NT2/D1 (cell line): ENCODE measurements around the gene PIM1.
"Not testable (repeated sequence)": the region's sequence is repeated elsewhere in the genome, so short reads cannot be mapped to it uniquely, and the experiment has no call there.

ENCODE experiments used
- DNase-seq: peaks from one replicate; pipeline ENCODE4 v3.0.0-alpha.2; 2011; ENCODE audit warnings: low read depth, low spot score
- H3K27me3 ChIP-seq: 2 replicates; pipeline ENCODE4 v1.6.0; 2011; ENCODE audit warnings: mild to moderate bottlenecking; ENCODE audit not compliant: insufficient read length, insufficient read depth
- H3K36me3 ChIP-seq: 2 replicates; pipeline ENCODE4 v1.6.1; 2011; ENCODE audit warnings: mild to moderate bottlenecking, low read length, mixed read lengths; ENCODE audit not compliant: insufficient read depth, insufficient read length
- H3K4me1 ChIP-seq: 2 replicates; pipeline ENCODE4 v1.5.1; 2011; ENCODE audit not compliant: insufficient read depth, insufficient read length
- H3K4me3 ChIP-seq: 2 replicates; pipeline ENCODE4 v1.5.1; 2011; ENCODE audit warnings: low read depth; ENCODE audit not compliant: insufficient read length
- H3K9ac ChIP-seq: 2 replicates; pipeline ENCODE4 v1.6.0; 2011; ENCODE audit warnings: low read depth; ENCODE audit not compliant: insufficient read length
- H3K9me3 ChIP-seq: 2 replicates; pipeline ENCODE4 v1.5.1; 2011; ENCODE audit warnings: mild to moderate bottlenecking, low read length; ENCODE audit not compliant: insufficient read depth
- SUZ12 ChIP-seq: IDR thresholded peaks from 2 replicates; pipeline ENCODE4 v1.6.1; 2011; ENCODE audit not compliant: insufficient read length, insufficient read depth; ENCODE audit errors: extremely low read depth
- YY1 ChIP-seq: IDR thresholded peaks from 2 replicates; pipeline ENCODE4 v1.6.1; 2011; ENCODE audit not compliant: insufficient read length, insufficient read depth
- ZNF274 ChIP-seq: IDR thresholded peaks from 2 replicates; pipeline ENCODE4 v1.6.1; 2011; ENCODE audit warnings: mild to moderate bottlenecking, low read depth, low read length

PIM1 gene

GRCh38 chr6:37174196-37174514 lies 4.2 kb downstream of the PIM1 start:
- TF ChIP-seq SUZ12 (no peak), YY1 (no peak), ZNF274 (no peak)
- H3K36me3 ChIP-seq, result peaks cover 55% of the 10 kb centered on the region
- no peak overlapping the region for H3K9ac ChIP-seq
- no peak overlapping the region for H3K4me3 ChIP-seq
- no peak for DNase-seq
- no peaks in the 10 kb centered on the region for H3K27me3 ChIP-seq
- peaks cover 12% of the 10 kb centered on the region for H3K4me1 ChIP-seq
- no peaks in the 10 kb centered on the region for H3K9me3 ChIP-seq

GRCh38 chr6:37174515-37175331 lies 4.8 kb downstream of the PIM1 start:
- DNase-seq, result no peak
- no peak overlapping the region for H3K9ac ChIP-seq
- H3K36me3 ChIP-seq, result peaks cover 55% of the 10 kb centered on the region
- TF ChIP-seq ZNF274 (no peak), SUZ12 (no peak), YY1 (no peak)
- no peaks in the 10 kb centered on the region for H3K27me3 ChIP-seq
- no peaks in the 10 kb centered on the region for H3K9me3 ChIP-seq
- no peak overlapping the region for H3K4me3 ChIP-seq
- peaks cover 12% of the 10 kb centered on the region for H3K4me1 ChIP-seq

DNA sequence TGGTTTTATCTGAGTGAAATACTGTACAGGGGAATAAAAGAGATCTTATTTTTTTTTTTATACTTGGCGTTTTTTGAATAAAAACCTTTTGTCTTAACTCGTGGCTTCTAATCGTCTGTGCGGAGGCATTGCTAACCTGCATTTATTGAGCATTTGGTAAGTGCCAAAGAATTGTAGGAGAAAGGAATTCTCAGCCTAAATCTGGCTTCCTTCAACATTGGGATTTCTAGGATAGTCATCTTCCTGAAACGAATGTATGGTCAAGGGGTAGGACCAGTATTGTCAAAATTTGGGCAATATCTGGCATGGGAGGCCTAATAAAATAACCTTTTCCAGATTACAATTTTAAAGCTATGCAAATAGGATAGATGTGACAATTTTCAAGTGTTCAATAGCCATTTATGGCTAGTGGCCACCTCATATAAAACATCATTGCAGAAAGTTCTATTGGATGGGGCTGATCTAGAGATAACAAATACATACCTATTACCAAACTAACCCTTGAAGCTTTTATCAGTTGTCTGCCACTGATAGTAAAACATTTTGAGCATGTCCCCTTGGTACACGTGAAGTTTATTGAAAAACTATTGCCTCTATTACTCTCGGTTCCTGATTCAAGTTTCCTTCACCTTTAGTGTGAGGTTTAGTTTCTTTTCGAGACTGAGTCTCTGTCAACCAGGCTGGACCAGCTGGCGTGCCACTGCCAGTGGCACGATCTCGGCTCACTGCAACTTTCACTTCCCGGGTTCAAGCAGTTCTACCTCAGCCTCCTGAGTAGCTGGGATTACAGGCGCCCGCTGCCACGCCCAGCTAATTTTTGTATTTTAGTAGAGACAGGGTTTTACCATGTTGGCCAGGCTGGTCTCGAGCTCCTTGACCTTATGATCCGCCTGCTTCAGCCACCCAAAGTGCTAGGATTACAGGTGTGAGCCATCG lies 5.6 kb downstream of the PIM1 start:
- TF ChIP-seq ZNF274 (no peak), SUZ12 (no peak), YY1 (no peak)
- H3K36me3 ChIP-seq, result peaks cover 54% of the 10 kb centered on the region
- no peaks in the 10 kb centered on the region for H3K9me3 ChIP-seq
- no peak overlapping the region for H3K9ac ChIP-seq
- no peaks in the 10 kb centered on the region for H3K27me3 ChIP-seq
- no peak for DNase-seq
- peaks cover 12% of the 10 kb centered on the region for H3K4me1 ChIP-seq
- H3K4me3 ChIP-seq, result no peak overlapping the region

GRCh38 chr6:37176268-37177076 lies 6.5 kb downstream of the PIM1 start:
- H3K36me3 ChIP-seq, result peaks cover 45% of the 10 kb centered on the region
- peaks cover 12% of the 10 kb centered on the region for H3K4me1 ChIP-seq
- no peaks in the 10 kb centered on the region for H3K27me3 ChIP-seq
- no peak overlapping the region for H3K9ac ChIP-seq
- no peak for TF ChIP-seq ZNF274
- no peak for TF ChIP-seq SUZ12
- no peak for TF ChIP-seq YY1
- H3K9me3 ChIP-seq, result no peaks in the 10 kb centered on the region
- H3K4me3 ChIP-seq, result no peak overlapping the region
- no peak for DNase-seq

DNA sequence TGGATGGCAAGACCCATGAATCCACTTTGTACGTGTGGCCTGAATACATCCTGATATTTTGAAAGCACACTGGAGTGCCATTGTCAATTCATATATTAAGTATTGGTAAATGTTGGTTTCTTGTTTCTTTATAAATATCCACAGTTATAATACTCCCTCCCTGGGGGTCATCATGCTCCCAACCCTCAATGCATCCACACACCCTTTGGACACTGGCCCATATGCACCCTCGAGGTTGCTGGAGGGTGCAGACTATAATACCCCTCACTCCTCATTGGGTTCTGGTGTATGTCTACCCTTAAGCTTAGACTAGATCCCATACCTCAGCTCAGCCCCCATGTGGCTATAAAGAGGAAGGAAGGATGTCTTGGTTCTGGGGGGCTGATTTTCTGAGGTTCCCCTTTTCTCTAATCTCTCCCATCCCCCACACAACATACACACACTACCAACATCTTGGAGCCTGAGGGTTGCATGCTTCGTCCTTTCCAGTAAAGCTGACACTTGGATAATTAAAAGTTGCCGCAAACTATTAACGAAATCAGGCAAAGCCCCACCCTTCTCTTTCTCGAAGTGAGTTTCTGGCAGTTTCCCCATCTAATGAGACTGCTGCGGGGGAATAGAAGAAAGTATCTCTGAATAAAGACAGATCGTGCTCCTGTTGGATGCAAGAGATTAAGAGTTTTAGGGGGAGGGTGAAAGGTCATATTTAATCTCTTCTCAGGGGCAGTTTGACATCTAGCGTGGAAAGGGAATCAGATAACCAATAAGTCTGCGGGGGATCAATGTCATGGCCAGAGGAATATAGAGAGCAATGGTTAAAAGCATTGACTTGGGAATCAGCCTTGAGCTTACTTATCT lies 7.4 kb downstream of the PIM1 start:
- DNase-seq, result no peak

DNA sequence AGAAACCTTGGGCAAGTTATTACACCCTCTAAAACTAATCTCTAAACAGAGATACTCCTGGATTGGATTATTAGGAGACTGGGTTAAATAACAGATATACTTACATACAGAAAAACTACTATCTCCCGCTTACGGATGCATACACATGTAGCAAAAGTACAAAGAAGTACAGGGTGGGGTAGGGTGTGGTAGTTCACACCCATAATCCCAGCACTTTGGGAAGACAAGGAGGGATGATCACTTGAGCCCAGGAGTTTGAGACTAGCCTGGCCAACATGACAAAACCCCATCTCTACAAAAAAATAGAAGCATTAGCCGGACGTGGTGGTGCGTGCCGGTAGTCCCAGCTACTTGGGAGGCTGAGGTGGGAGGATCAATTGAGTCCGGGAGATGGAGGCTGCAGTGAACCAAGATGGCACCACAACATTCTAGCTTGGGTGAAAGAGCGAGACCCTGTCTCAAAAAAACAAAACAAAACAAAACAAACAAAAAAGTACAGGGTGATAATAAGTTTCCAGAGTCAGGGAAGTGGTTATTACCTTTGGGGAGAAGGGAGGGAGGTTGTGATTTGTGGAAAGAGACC lies 8.1 kb downstream of the PIM1 start:
- no peak for TF ChIP-seq YY1
- no peak for TF ChIP-seq ZNF274
- TF ChIP-seq SUZ12, result no peak
- peaks cover 32% of the 10 kb centered on the region for H3K36me3 ChIP-seq
- no peak for DNase-seq
- no peaks in the 10 kb centered on the region for H3K9me3 ChIP-seq
- H3K27me3 ChIP-seq, result no peaks in the 10 kb centered on the region
- H3K9ac ChIP-seq, result no peak overlapping the region
- no peak overlapping the region for H3K4me3 ChIP-seq
- H3K4me1 ChIP-seq, result peaks cover 4% of the 10 kb centered on the region

More for the DNA sequence above, 7.4 kb downstream of the PIM1 start:
- H3K27me3 ChIP-seq, result no peaks in the 10 kb centered on the region
- H3K9me3 ChIP-seq, result no peaks in the 10 kb centered on the region
- no peak for TF ChIP-seq SUZ12
- TF ChIP-seq YY1, result no peak
- TF ChIP-seq ZNF274, result no peak
- no peak overlapping the region for H3K9ac ChIP-seq
- peaks cover 11% of the 10 kb centered on the region for H3K4me1 ChIP-seq
- no peak overlapping the region for H3K4me3 ChIP-seq
- H3K36me3 ChIP-seq, result peaks cover 39% of the 10 kb centered on the region

GRCh38 chr6:37180075-37180474 lies 10.1 kb downstream of the PIM1 start:
- DNase-seq, result no peak
- TF ChIP-seq SUZ12 (no peak), ZNF274 (no peak), YY1 (no peak)
- Histone ChIP-seq H3K9me3 (no peaks in the 10 kb centered on the region), H3K4me3 (no peak overlapping the region), H3K4me1 (no peaks in the 10 kb centered on the region), H3K9ac (no peak overlapping the region), H3K27me3 (no peaks in the 10 kb centered on the region), H3K36me3 (peaks cover 11% of the 10 kb centered on the region)

- DNase-seq, H3K9ac ChIP-seq, H3K4me3 ChIP-seq, H3K36me3 ChIP-seq, H3K9me3 ChIP-seq, H3K4me1 ChIP-seq, H3K27me3 ChIP-seq: not testable (repeated sequence)
Measured at GRCh38 chr6:37180610-37181009, 10.7 kb downstream of the PIM1 start.
